GM23338 (cell line): ENCODE results near the gene ACAD9. TPM values are rescaled to one million over a fixed set of nuclear protein-coding genes. Genes with fewer than 3 reads are reported as not detected.

ENCODE experiments used
- ATAC-seq: fragments of 200-7000 bp; cut with Tn5 transposase; 3 replicates; pipeline ENCODE4 v1.9.1; 2020
- DNase-seq: peaks from one replicate; pipeline ENCODE4 v3.0.0-alpha.2; 2015; ENCODE audit warnings: low spot score
- H2AFZ ChIP-seq: fragments of 200-600 bp; sonication (generic); 2 replicates; pipeline ENCODE4 v1.8.0; 2016; ENCODE audit warnings: antibody characterized with exemption, mild to moderate bottlenecking, moderate library complexity
- H3F3A ChIP-seq: fragments of 200-600 bp; sonication (generic); replicated peaks from 2 replicates; pipeline ENCODE4 v1.8.0; 2017; ENCODE audit warnings: antibody characterized with exemption, mixed run types, low read depth
- H3K27ac ChIP-seq: fragments of 200-600 bp; sonication (generic); 2 replicates; pipeline ENCODE4 v1.6.1; 2016; ENCODE audit warnings: low read depth
- H3K27me3 ChIP-seq: fragments of 200-600 bp; sonication (generic); 2 replicates; pipeline ENCODE4 v1.8.0; 2016; ENCODE audit warnings: mild to moderate bottlenecking, mixed run types, moderate library complexity; ENCODE audit not compliant: insufficient read depth
- H3K36me3 ChIP-seq: fragments of 200-600 bp; sonication (generic); 2 replicates; pipeline ENCODE4 v1.8.0; 2016; ENCODE audit warnings: mild to moderate bottlenecking; ENCODE audit not compliant: insufficient read depth
- H3K4me1 ChIP-seq: fragments of 200-600 bp; sonication (generic); 2 replicates; pipeline ENCODE4 v1.8.0; 2016; ENCODE audit warnings: mild to moderate bottlenecking, moderate library complexity; ENCODE audit not compliant: insufficient read depth
- H3K4me2 ChIP-seq: fragments of 200-600 bp; sonication (generic); 2 replicates; pipeline ENCODE4 v1.7.1; 2017; ENCODE audit warnings: mixed run types
- H3K4me3 ChIP-seq: fragments of 200-600 bp; sonication (generic); 2 replicates; pipeline ENCODE4 v1.6.1; 2016; ENCODE audit warnings: mixed run types
- H3K79me2 ChIP-seq: fragments of 200-600 bp; sonication (generic); replicated peaks from 2 replicates; pipeline ENCODE4 v1.8.0; 2017; ENCODE audit warnings: mild to moderate bottlenecking; ENCODE audit not compliant: insufficient read depth
- H3K9me2 ChIP-seq: fragments of 200-600 bp; sonication (generic); 2 replicates; pipeline ENCODE4 v1.8.0; 2017; ENCODE audit not compliant: insufficient read depth
- H4K20me1 ChIP-seq: fragments of 200-600 bp; sonication (generic); replicated peaks from 2 replicates; pipeline ENCODE4 v1.8.0; 2017; ENCODE audit warnings: mild to moderate bottlenecking; ENCODE audit not compliant: insufficient read depth
- H3K27ac Mint-ChIP-seq: 2 replicates; pipeline ENCODE4 v1.8.0; 2020; ENCODE audit warnings: inconsistent platforms, mild to moderate bottlenecking, moderate library complexity, mixed read lengths
- H3K27me3 Mint-ChIP-seq: 3 replicates; pipeline ENCODE4 v1.8.0; 2022; ENCODE audit warnings: low read depth, mild to moderate bottlenecking, moderate library complexity, mixed read lengths, inconsistent platforms; ENCODE audit not compliant: insufficient read depth, poor library complexity
- H3K36me3 Mint-ChIP-seq: 3 replicates; pipeline ENCODE4 v1.8.0; 2021; ENCODE audit warnings: low read depth, mild to moderate bottlenecking, inconsistent platforms, moderate library complexity, mixed read lengths
- H3K4me1 Mint-ChIP-seq: 3 replicates; pipeline ENCODE4 v1.8.0; 2020; ENCODE audit warnings: mild to moderate bottlenecking, inconsistent platforms, mixed read lengths
- H3K4me3 Mint-ChIP-seq: 3 replicates; pipeline ENCODE4 v1.8.0; 2021; ENCODE audit warnings: moderate library complexity, mild to moderate bottlenecking, inconsistent platforms, mixed read lengths
- H3K9me3 Mint-ChIP-seq: 3 replicates; pipeline ENCODE4 v1.8.0; 2020; ENCODE audit warnings: moderate library complexity, mild to moderate bottlenecking, inconsistent platforms, mixed read lengths
- CREB1 ChIP-seq: fragments of 250-450 bp; sonication (Bioruptor Pico); IDR thresholded peaks from 2 replicates; pipeline ENCODE4 v1.5.0; 2020; ENCODE audit warnings: low read depth, mild to moderate bottlenecking, moderate library complexity
- CTCF ChIP-seq, 2 experiments: fragments of 200-600 bp in 1 of 2; sonication (generic) in 1 of 2; conservative IDR thresholded peaks; 2 replicates each; pipeline versions ENCODE4 v1.5.1 to v1.6.1; 2016 to 2017; ENCODE audit warnings: antibody characterized with exemption in 2 of 2, low read depth in 2 of 2, mild to moderate bottlenecking in 2 of 2, moderate library complexity in 1 of 2
- ETS1 ChIP-seq: IDR thresholded peaks from 2 replicates; pipeline ENCODE4 v1.6.1; 2016; ENCODE audit warnings: antibody characterized with exemption
- EZH2phosphoT487 ChIP-seq: fragments of 200-600 bp; sonication (generic); IDR thresholded peaks from one replicate; pipeline ENCODE4 v1.8.1; 2018; ENCODE audit warnings: antibody characterized with exemption; ENCODE audit not compliant: unreplicated experiment
- JUNB ChIP-seq: IDR thresholded peaks from one replicate; pipeline ENCODE4 v1.6.1; 2016; ENCODE audit warnings: antibody characterized with exemption; ENCODE audit not compliant: unreplicated experiment
- NANOG ChIP-seq: IDR thresholded peaks from 2 replicates; pipeline ENCODE4 v1.6.1; 2016; ENCODE audit warnings: antibody characterized with exemption, borderline replicate concordance
- REST ChIP-seq: IDR thresholded peaks from one replicate; pipeline ENCODE4 v1.6.1; 2018; ENCODE audit warnings: antibody characterized with exemption; ENCODE audit not compliant: unreplicated experiment
- STAT1 ChIP-seq: IDR thresholded peaks from one replicate; pipeline ENCODE4 v1.6.1; 2016; ENCODE audit warnings: antibody characterized with exemption; ENCODE audit not compliant: unreplicated experiment
- ZNF114 ChIP-seq: fragments of 250-450 bp; sonication (Bioruptor Pico); IDR thresholded peaks from 2 replicates; pipeline ENCODE4 v1.5.0; 2020; ENCODE audit warnings: mild to moderate bottlenecking, moderate library complexity
- ZNF331 ChIP-seq: fragments of 250-450 bp; sonication (Bioruptor Pico); IDR thresholded peaks from 2 replicates; pipeline ENCODE4 v1.5.0; 2020; ENCODE audit warnings: low read depth, mild to moderate bottlenecking, moderate library complexity
- ZNF462 ChIP-seq: fragments of 250-450 bp; sonication (Bioruptor Pico); IDR thresholded peaks from 2 replicates; pipeline ENCODE4 v1.5.0; 2020; ENCODE audit warnings: mild to moderate bottlenecking, moderate library complexity
- polyA plus RNA-seq: library from polyadenylated mRNA; unstranded; fragments of >200 nt; fragmentation: Nextera tagmentation; extraction: Ambion mirVana; gene quantifications from 2 replicates; pipeline ENCODE4 v1.2.1, GENCODE V29; 2016
- total RNA-seq: library from RNA; depleted of rRNA; stranded (reverse); fragments of >200 nt; shearing (Covaris generic); gene quantifications from 2 replicates; pipeline ENCODE4 v1.2.3, GENCODE V29; 2014

The ACAD9 gene
- total and polyA plus RNA-seq, 2 experiments from 2014 or later, result 21.2 to 36.4 TPM

GRCh38 chr3:128882719-128883118 is 3.3 kb downstream of the ACAD9 start (continued):
- TF ChIP-seq REST, result no peak

- peaks cover 2% of the 10 kb centered on the region for H3K27me3 Mint-ChIP-seq
- ATAC-seq (no peak), DNase-seq (no peak)
- no peaks in the 10 kb centered on the region; the same call in 1 of the 2 replicates for H4K20me1 ChIP-seq
- peaks cover 8% of the 10 kb centered on the region for H3K36me3 ChIP-seq
- peaks cover 16% of the 10 kb centered on the region for H3K36me3 Mint-ChIP-seq
- no peak overlapping the region for H3K4me2 ChIP-seq
- no peaks in the 10 kb centered on the region for H3K27me3 ChIP-seq
- H3K4me1 Mint-ChIP-seq, result peaks cover 9% of the 10 kb centered on the region
- H3K4me3 ChIP-seq, result no peak overlapping the region
- no peaks in the 10 kb centered on the region for H3K9me3 Mint-ChIP-seq
- peaks cover 9% of the 10 kb centered on the region; the same call in 1 of the 2 replicates for H3K4me1 ChIP-seq
- no peaks in the 10 kb centered on the region for H3F3A ChIP-seq
- no peak overlapping the region for H3K27ac Mint-ChIP-seq
- no peak overlapping the region for H2AFZ ChIP-seq
- H3K4me3 Mint-ChIP-seq, result no peak overlapping the region
- peaks cover 38% of the 10 kb centered on the region for H3K79me2 ChIP-seq
- no peaks in the 10 kb centered on the region for H3K9me2 ChIP-seq
- no peak overlapping the region for H3K27ac ChIP-seq
- no peak for TF ChIP-seq NANOG
- TF ChIP-seq CTCF (conservative IDR thresholded peaks at IDR 0.05; ENCODE audit: low read depth in 2 of 2), result no peak
- TF ChIP-seq CREB1, result no peak
- no peak for TF ChIP-seq ZNF114
- TF ChIP-seq STAT1, result no peak
- TF ChIP-seq ZNF462, result no peak
- no peak for TF ChIP-seq ETS1
- no peak for TF ChIP-seq JUNB
- TF ChIP-seq EZH2phosphoT487, result no peak
- no peak for TF ChIP-seq ZNF331
Observed at GRCh38 chr3:128884992-128885391, 5.6 kb downstream of the ACAD9 start.
